Spleen (tissue), 7 donors: Measurements from ENCODE around the gene PSMD13.
A peak's percentile ranks its signal among the peaks of the same experiment; 100 is the strongest.

Experiments
- CTCF ChIP-seq, 11 experiments: fragments of 200-600 bp in 7 of 11; fragments of 450-650 bp in 4 of 11; sonication (generic) in 4 of 11; IDR thresholded peaks in 8 of 11; conservative IDR thresholded peaks in 3 of 11; 1 replicate in 7 of 11; 2 replicates in 4 of 11; pipeline versions ENCODE4 v1.4.0 to v1.8.0; 2016 to 2021; ENCODE audit warnings: antibody characterized with exemption in 11 of 11, inconsistent platforms in 4 of 11, mild to moderate bottlenecking in 1 of 11
- POLR2A ChIP-seq, 3 donors: fragments of 450-650 bp; IDR thresholded peaks; one replicate each; pipeline ENCODE4 v1.5.1; 2017; ENCODE audit warnings: antibody characterized with exemption in 3 of 3, mild to moderate bottlenecking in 1 of 3
- POLR2AphosphoS5 ChIP-seq, 3 donors: sonication (generic); formaldehyde crosslinking; IDR thresholded peaks; one replicate each; pipeline ENCODE4 v1.5.1; 2017; ENCODE audit warnings: antibody characterized with exemption in 3 of 3
- donor health status: DM: no; HTN: no; CAD: no; lungs with moderate emphysema.
- donor health status: DM: no; HTN: no; CAD: no.
- donor health status: DM: no; HTN: no; CAD: no.

- TF ChIP-seq CTCF (IDR thresholded peaks at IDR 0.05 in 8 of 11, conservative IDR thresholded peaks at IDR 0.05 in 3 of 11) (no peak), POLR2AphosphoS5 (IDR thresholded peaks at IDR 0.05) (peak in 2 of 3 donors; percentile 4 to 33), POLR2A (IDR thresholded peaks at IDR 0.05) (no peak)
Observed at GRCh38 chr11:198236-198806, 38.5 kb upstream of the PSMD13 start.
